Ishikawa (cell line): ENCODE measurements around the gene RGS7.

Experiments
- CEBPB ChIP-seq: IDR thresholded peaks from 2 replicates; pipeline ENCODE4 v1.6.1; 2012
- CREB1 ChIP-seq: IDR thresholded peaks from 2 replicates; pipeline ENCODE4 v1.6.1; 2012; ENCODE audit warnings: low read depth
- EGR1 ChIP-seq: IDR thresholded peaks from 2 replicates; pipeline ENCODE4 v1.6.1; 2012
- EP300 ChIP-seq: IDR thresholded peaks from 2 replicates; pipeline ENCODE4 v1.6.1; 2012; ENCODE audit warnings: borderline replicate concordance
- FOXM1 ChIP-seq: IDR thresholded peaks from 2 replicates; pipeline ENCODE4 v1.6.1; 2012; ENCODE audit warnings: low read depth, borderline replicate concordance
- NFIC ChIP-seq: IDR thresholded peaks from 2 replicates; pipeline ENCODE4 v1.6.1; 2012
- RAD21 ChIP-seq: IDR thresholded peaks from 2 replicates; pipeline ENCODE4 v1.6.1; 2012; ENCODE audit warnings: low read depth
- TAF1 ChIP-seq: IDR thresholded peaks from 2 replicates; pipeline ENCODE4 v1.6.1; 2012; ENCODE audit warnings: low read depth, mild to moderate bottlenecking
- TCF12 ChIP-seq: IDR thresholded peaks from 2 replicates; pipeline ENCODE4 v1.6.1; 2012; ENCODE audit warnings: low read depth
- TEAD4 ChIP-seq: IDR thresholded peaks from 2 replicates; pipeline ENCODE4 v1.6.1; 2012
- YY1 ChIP-seq: IDR thresholded peaks from 2 replicates; pipeline ENCODE4 v1.6.1; 2012; ENCODE audit warnings: low read depth
- ZBTB7A ChIP-seq: IDR thresholded peaks from 2 replicates; pipeline ENCODE4 v1.6.1; 2012; ENCODE audit warnings: low read depth
- TF ChIP-seq, protein P1 (sequence below): IDR thresholded peaks from 2 replicates; pipeline ENCODE4 v1.6.1; 2012; ENCODE audit warnings: low read depth, mild to moderate bottlenecking
- TF ChIP-seq, protein P2 (sequence below): IDR thresholded peaks from 2 replicates; pipeline ENCODE4 v1.6.1; 2012
- TF ChIP-seq, protein P3 (sequence below): IDR thresholded peaks from 2 replicates; pipeline ENCODE4 v1.6.1; 2012

The RGS7 gene

DNA sequence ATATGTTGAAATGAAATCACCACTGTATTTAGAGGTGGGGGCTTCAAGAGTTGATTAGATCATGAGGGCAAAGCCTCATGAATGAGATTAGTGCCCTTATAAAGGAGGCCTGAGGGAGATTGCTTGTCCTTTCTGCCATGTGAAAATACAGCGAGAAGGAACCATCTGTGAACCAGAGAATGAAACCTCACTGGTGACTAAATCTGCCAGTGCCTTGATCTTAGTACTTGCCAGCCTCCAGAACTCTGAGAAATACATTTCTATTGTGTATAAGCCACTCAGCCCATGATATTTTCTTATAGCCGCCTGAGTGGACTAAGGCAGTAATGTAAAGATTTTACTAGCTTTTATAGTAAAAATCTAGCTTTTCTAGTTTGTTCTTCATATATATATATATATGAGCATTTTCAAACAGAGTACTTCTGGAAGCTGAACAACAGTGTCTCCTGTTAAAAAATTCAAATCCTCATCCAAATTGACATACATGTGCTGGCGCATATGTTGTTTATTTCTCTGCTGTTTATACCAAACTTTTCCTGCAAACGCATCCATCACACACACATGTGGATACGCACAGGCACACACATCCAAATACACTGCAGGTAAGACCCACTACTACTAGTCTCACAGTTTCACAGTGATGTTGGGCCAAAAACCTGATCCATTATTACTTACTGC lies 213.1 kb downstream of the RGS7 start:
- TF ChIP-seq CEBPB (no peak), ZBTB7A (no peak)

DNA sequence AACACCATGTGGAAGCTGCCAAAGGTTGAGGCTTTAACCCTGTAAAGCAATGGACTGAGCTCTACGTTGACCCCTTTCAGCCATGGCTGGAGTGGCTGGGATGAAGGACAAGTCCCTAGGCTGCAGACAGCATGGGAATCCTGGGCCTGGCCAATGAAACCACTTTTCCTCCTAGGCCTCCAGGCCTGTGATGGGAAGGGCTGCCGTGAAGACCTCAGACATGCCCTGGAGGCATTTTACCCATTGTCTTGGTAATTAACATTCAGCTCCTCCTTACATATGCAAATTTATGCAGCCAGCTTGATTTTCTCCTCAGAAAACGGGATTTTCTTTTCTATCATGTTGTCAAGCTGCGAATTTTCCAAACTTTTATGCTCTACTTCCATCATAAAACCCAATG lies 214.5 kb downstream of the RGS7 start:
- TF ChIP-seq CREB1 (no peak), ZBTB7A (no peak), RAD21 (no peak), NFIC (no peak), TCF12 (no peak), TAF1 (no peak), CEBPB (no peak), FOXM1 (no peak), EP300 (no peak)
- TF ChIP-seq, protein P1, sequence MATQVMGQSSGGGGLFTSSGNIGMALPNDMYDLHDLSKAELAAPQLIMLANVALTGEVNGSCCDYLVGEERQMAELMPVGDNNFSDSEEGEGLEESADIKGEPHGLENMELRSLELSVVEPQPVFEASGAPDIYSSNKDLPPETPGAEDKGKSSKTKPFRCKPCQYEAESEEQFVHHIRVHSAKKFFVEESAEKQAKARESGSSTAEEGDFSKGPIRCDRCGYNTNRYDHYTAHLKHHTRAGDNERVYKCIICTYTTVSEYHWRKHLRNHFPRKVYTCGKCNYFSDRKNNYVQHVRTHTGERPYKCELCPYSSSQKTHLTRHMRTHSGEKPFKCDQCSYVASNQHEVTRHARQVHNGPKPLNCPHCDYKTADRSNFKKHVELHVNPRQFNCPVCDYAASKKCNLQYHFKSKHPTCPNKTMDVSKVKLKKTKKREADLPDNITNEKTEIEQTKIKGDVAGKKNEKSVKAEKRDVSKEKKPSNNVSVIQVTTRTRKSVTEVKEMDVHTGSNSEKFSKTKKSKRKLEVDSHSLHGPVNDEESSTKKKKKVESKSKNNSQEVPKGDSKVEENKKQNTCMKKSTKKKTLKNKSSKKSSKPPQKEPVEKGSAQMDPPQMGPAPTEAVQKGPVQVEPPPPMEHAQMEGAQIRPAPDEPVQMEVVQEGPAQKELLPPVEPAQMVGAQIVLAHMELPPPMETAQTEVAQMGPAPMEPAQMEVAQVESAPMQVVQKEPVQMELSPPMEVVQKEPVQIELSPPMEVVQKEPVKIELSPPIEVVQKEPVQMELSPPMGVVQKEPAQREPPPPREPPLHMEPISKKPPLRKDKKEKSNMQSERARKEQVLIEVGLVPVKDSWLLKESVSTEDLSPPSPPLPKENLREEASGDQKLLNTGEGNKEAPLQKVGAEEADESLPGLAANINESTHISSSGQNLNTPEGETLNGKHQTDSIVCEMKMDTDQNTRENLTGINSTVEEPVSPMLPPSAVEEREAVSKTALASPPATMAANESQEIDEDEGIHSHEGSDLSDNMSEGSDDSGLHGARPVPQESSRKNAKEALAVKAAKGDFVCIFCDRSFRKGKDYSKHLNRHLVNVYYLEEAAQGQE: no peak

DNA sequence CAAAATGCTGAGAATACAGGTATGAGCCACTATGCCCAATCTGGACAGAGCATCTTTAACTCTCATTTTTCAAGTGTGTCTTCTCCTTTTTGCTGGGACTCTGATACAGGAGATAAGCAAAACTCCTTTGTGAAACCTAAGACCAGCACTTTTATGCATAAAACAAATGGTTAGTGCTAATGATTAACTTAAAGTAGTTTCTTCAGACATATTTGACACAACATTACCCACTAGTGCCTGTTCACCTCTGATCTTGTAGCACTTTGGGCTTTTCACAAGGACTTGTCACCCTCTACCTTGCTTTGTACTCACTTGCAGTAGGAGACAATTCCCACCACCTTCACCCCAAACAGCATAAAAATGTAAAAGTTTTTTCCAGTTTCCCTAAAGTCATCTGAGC lies 216.3 kb downstream of the RGS7 start:
- TF ChIP-seq CREB1 (no peak), FOXM1 (no peak), RAD21 (no peak), TAF1 (no peak), TEAD4 (no peak), CEBPB (no peak), TCF12 (no peak), EGR1 (no peak), YY1 (no peak), ZBTB7A (no peak), EP300 (no peak), NFIC (no peak)
- TF ChIP-seq, protein P2, sequence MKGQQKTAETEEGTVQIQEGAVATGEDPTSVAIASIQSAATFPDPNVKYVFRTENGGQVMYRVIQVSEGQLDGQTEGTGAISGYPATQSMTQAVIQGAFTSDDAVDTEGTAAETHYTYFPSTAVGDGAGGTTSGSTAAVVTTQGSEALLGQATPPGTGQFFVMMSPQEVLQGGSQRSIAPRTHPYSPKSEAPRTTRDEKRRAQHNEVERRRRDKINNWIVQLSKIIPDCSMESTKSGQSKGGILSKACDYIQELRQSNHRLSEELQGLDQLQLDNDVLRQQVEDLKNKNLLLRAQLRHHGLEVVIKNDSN: no peak
- TF ChIP-seq, protein P3, sequence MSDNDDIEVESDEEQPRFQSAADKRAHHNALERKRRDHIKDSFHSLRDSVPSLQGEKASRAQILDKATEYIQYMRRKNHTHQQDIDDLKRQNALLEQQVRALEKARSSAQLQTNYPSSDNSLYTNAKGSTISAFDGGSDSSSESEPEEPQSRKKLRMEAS: no peak
- TF ChIP-seq, protein P1: no peak

DNA sequence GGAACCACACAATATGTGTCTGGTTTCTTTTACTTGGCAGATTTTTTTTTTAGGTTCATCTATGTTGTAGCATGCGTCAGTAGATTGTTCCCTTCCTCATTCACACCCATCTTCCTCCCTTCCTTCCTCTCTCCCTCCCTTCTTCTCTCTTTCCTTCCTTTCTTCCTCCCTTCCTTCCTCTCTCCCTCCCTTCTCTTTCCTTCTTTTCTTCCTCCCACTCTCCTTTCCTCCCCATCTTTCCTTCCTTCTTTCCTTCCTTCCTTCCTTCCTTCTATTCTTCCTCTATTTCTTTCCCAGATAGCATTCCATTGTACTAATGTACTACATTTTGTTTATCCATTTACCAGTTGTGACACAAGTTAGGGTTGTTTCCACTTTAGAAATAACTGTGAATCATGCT lies 218.0 kb downstream of the RGS7 start:
- TF ChIP-seq CREB1 (no peak), CEBPB (no peak), NFIC (no peak), TCF12 (no peak), ZBTB7A (no peak), YY1 (no peak), TAF1 (no peak), TEAD4 (no peak), EP300 (no peak), RAD21 (no peak), FOXM1 (no peak)
- TF ChIP-seq, protein P2: no peak
- TF ChIP-seq, protein P1: no peak

DNA sequence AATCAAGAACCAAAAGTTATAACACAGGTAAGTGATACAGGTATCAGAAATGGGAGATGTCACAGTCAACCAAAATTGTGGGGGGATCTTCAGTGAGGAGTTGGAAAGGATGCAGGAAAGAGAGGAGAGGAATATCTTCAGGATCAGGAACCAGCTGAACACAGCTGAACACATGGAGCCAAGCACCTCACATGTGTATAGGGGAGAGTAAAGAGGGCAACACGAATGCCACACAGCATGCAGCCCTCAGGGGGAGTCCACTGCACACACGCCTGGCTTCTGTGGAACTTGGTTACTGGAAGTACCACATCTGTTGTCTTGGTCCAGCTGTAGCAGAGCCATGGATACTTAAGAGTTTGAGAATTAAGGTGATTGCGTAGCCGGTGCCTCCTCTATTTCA lies 218.8 kb downstream of the RGS7 start:
- TF ChIP-seq EP300 (no peak), CREB1 (no peak), ZBTB7A (no peak), NFIC (no peak), YY1 (no peak), TCF12 (no peak), RAD21 (no peak), TAF1 (no peak), FOXM1 (no peak), CEBPB (no peak), TEAD4 (no peak), EGR1 (no peak)
- TF ChIP-seq, protein P3: no peak
- TF ChIP-seq, protein P2: no peak
- TF ChIP-seq, protein P1: no peak
